Liver (tissue), 9 donors: ENCODE measurements around the gene CMC4. TPM values are rescaled to one million over a fixed set of nuclear protein-coding genes. Genes with fewer than 3 reads are reported as not detected.

Experiments
- DNase-seq: peaks from one replicate; pipeline ENCODE4 v3.0.0-alpha.2; 2017; ENCODE audit warnings: low spot score
- H3K27ac ChIP-seq, 2 donors: one replicate each; pipeline ENCODE4 v1.7.0; 2013; ENCODE audit warnings: inconsistent platforms in 2 of 2, low read length in 2 of 2, control low read depth in 1 of 2, low read depth in 1 of 2, mild to moderate bottlenecking in 1 of 2
- H3K27me3 ChIP-seq, 4 donors: one replicate each; pipeline versions ENCODE4 v1.6.1 to v1.7.0; 2013; ENCODE audit warnings: low read length in 3 of 4, inconsistent platforms in 1 of 4, mild to moderate bottlenecking in 1 of 4, moderate library complexity in 1 of 4; ENCODE audit not compliant: control insufficient read depth in 4 of 4, insufficient read depth in 4 of 4
- H3K36me3 ChIP-seq, 4 donors: one replicate each; pipeline versions ENCODE4 v1.6.1 to v1.7.0; 2013; ENCODE audit warnings: low read length in 3 of 4, mild to moderate bottlenecking in 3 of 4, low read depth in 1 of 4, moderate library complexity in 1 of 4; ENCODE audit not compliant: control insufficient read depth in 4 of 4, insufficient read depth in 3 of 4
- H3K4me1 ChIP-seq, 4 donors: one replicate each; pipeline versions ENCODE4 v1.6.1 to v1.7.0; 2013; ENCODE audit warnings: low read length in 3 of 4, mild to moderate bottlenecking in 3 of 4, moderate library complexity in 1 of 4; ENCODE audit not compliant: control insufficient read depth in 4 of 4, insufficient read depth in 4 of 4
- H3K4me3 ChIP-seq, 3 donors: one replicate each; pipeline versions ENCODE4 v1.6.1 to v1.7.0; 2013; ENCODE audit warnings: low read length in 3 of 3, control low read depth in 1 of 3, low read depth in 1 of 3, mild to moderate bottlenecking in 1 of 3
- H3K9ac ChIP-seq, 2 donors: one replicate each; pipeline ENCODE4 v1.7.0; 2013; ENCODE audit warnings: low read length in 2 of 2, mild to moderate bottlenecking in 2 of 2, moderate library complexity in 2 of 2, control low read depth in 1 of 2, low read depth in 1 of 2
- H3K9me3 ChIP-seq, 4 donors: one replicate each; pipeline versions ENCODE4 v1.6.1 to v1.7.0; 2013; ENCODE audit warnings: low read length in 3 of 4; ENCODE audit not compliant: control insufficient read depth in 4 of 4
- EGR1 ChIP-seq, 2 donors: IDR thresholded peaks; 2 replicates each; pipeline ENCODE4 v1.6.1; 2016 to 2018; ENCODE audit warnings: antibody characterized with exemption in 2 of 2, low read depth in 2 of 2
- FOXA1 ChIP-seq: IDR thresholded peaks from 2 replicates; pipeline ENCODE4 v1.6.1; 2016; ENCODE audit warnings: antibody characterized with exemption
- FOXA2 ChIP-seq: IDR thresholded peaks from 2 replicates; pipeline ENCODE4 v1.6.1; 2016; ENCODE audit warnings: antibody characterized with exemption
- GABPA ChIP-seq, 2 donors: IDR thresholded peaks in 1 of 2; conservative IDR thresholded peaks in 1 of 2; 2 replicates each; pipeline ENCODE4 v1.6.1; 2016; ENCODE audit warnings: antibody characterized with exemption in 2 of 2, mild to moderate bottlenecking in 1 of 2, moderate library complexity in 1 of 2
- HNF4A ChIP-seq, 2 donors: conservative IDR thresholded peaks; 2 replicates each; pipeline ENCODE4 v1.6.1; 2016; ENCODE audit warnings: antibody characterized with exemption in 2 of 2, mild to moderate bottlenecking in 2 of 2
- HNF4G ChIP-seq: IDR thresholded peaks from 2 replicates; pipeline ENCODE4 v1.6.1; 2016; ENCODE audit warnings: antibody characterized with exemption
- JUND ChIP-seq, 2 donors: IDR thresholded peaks; 2 replicates each; pipeline ENCODE4 v1.6.1; 2016; ENCODE audit warnings: antibody characterized with exemption in 2 of 2
- RAD21 ChIP-seq, 2 donors: IDR thresholded peaks; 2 replicates each; pipeline ENCODE4 v1.6.1; 2016; ENCODE audit warnings: antibody characterized with exemption in 2 of 2, mild to moderate bottlenecking in 2 of 2
- SP1 ChIP-seq: IDR thresholded peaks from 2 replicates; pipeline ENCODE4 v1.6.1; 2018; ENCODE audit warnings: antibody characterized with exemption, mild to moderate bottlenecking
- TAF1 ChIP-seq: conservative IDR thresholded peaks from 2 replicates; pipeline ENCODE4 v1.6.1; 2016; ENCODE audit warnings: antibody characterized with exemption, mild to moderate bottlenecking
- YY1 ChIP-seq: IDR thresholded peaks from 2 replicates; pipeline ENCODE4 v1.6.1; 2016; ENCODE audit warnings: antibody characterized with exemption, mild to moderate bottlenecking
- WGBS: extraction: QIAGEN DNeasy Blood & Tissue Kit; methylation state at CpG from one replicate; pipeline ENCODE4 v1.1.7; 2013; 5-methylcytosine and 5-hydroxymethylcytosine counted together
- polyA plus RNA-seq, 2 donors: library from polyadenylated mRNA; stranded (reverse) in 1 of 2; unstranded in 1 of 2; fragments of 200-250 nt in 1 of 2; fragments of >200 nt in 1 of 2; fragmentation: Nextera tagmentation in 1 of 2; extraction: Ambion mirVana in 1 of 2; gene quantifications; one replicate each; pipeline versions ENCODE4 v1.2.1 to v1.2.3, GENCODE V29; 2013 to 2015
- total RNA-seq, 2 donors: library from RNA; depleted of rRNA; stranded (reverse); fragments of >200 nt; gene quantifications; one replicate each; pipeline ENCODE4 v1.2.3, GENCODE V29; 2014
- TF ChIP-seq, protein P1 (sequence below): IDR thresholded peaks from 2 replicates; pipeline ENCODE4 v1.6.1; 2016; ENCODE audit warnings: antibody characterized with exemption
- TF ChIP-seq, protein P2 (sequence below): IDR thresholded peaks from 2 replicates; pipeline ENCODE4 v1.6.1; 2016; ENCODE audit warnings: antibody characterized with exemption
- TF ChIP-seq, protein P3 (sequence below): fragments of 150-350 bp; IDR thresholded peaks from 2 replicates; pipeline ENCODE4 v1.5.1; 2017; ENCODE audit warnings: improper control_type of control experiment, low read depth, low read length; ENCODE audit not compliant: missing input control
- TF ChIP-seq, protein P4 (sequence below): IDR thresholded peaks from 2 replicates; pipeline ENCODE4 v1.6.1; 2016; ENCODE audit warnings: antibody characterized with exemption
- TF ChIP-seq, protein P5 (sequence below): IDR thresholded peaks from 2 replicates; pipeline ENCODE4 v1.6.1; 2016; ENCODE audit warnings: antibody characterized with exemption, mild to moderate bottlenecking
- donor health status: healthy.
- donor health status: healthy.
- donor health status: healthy.
- donor health status: healthy.
- donor health status: healthy.

The CMC4 gene
- total and polyA plus RNA-seq, 4 donors, result 4.2 to 17.3 (median 10.4) TPM

DNA sequence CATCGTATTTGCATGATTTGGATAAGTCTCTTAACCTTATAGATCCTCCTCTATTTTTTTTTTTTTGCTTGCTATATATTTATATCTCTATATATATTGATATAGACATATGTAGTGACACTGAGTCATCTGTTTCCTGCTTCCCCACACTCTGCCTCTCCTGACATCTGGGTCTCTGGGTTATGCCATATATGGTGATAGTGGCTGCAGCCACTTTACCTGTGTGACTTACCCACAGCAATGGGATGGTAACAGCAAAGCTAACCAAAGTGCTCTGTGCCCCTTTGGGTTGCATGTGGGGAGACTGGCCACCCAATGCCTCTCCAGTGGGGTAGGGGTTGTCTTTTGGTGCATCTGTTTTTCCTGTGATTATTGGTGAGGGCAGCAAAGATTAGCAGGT lies 14.5 kb downstream of the CMC4 start:
- Histone ChIP-seq H3K9ac (no peak overlapping the region), H3K27me3 (no peaks in the 10 kb centered on the region), H3K27ac (peak overlapping the region in 1 of 2 donors; percentile 69), H3K4me1 (peaks cover 2 to 31% (median 26%) of the 10 kb centered on the region in 4 donors), H3K36me3 (peaks cover 0 to 5% (median 1%) of the 10 kb centered on the region in 4 donors), H3K9me3 (no peaks in the 10 kb centered on the region), H3K4me3 (no peak overlapping the region)
- 94% methylated on average over 1 of the region's 1 CpG for WGBS
- no peak for DNase-seq
- TF ChIP-seq, protein P1, sequence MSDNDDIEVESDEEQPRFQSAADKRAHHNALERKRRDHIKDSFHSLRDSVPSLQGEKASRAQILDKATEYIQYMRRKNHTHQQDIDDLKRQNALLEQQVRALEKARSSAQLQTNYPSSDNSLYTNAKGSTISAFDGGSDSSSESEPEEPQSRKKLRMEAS, result no peak

DNA sequence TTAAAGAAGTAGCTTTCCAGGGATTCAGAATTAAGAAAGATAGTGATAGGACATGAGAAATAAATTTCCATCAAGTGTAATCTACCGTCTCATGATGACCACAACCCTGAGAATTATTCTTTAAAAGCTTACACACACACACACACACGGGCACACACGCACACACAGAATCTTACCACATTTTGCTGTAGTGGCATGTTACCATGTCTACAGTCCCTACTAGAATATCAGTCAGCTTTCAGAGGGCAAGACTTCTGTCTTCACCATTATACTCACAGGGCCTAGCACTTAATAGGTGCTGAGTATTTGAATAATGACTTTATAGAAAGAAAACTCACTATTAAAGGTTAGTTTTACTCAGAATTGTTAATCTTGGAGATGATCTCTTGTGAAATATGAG lies 15.4 kb downstream of the CMC4 start:
- Histone ChIP-seq H3K9ac (no peak overlapping the region), H3K9me3 (no peaks in the 10 kb centered on the region), H3K36me3 (peaks cover 0 to 5% (median under 1%) of the 10 kb centered on the region in 4 donors), H3K27me3 (no peaks in the 10 kb centered on the region), H3K4me1 (peaks cover 2 to 31% (median 26%) of the 10 kb centered on the region in 4 donors), H3K27ac (no peak overlapping the region), H3K4me3 (no peak overlapping the region)
- TF ChIP-seq JUND (IDR thresholded peaks at IDR 0.05), result no peak
- no peak for DNase-seq
- 95% methylated on average over 3 of the region's 3 CpGs for WGBS

DNA sequence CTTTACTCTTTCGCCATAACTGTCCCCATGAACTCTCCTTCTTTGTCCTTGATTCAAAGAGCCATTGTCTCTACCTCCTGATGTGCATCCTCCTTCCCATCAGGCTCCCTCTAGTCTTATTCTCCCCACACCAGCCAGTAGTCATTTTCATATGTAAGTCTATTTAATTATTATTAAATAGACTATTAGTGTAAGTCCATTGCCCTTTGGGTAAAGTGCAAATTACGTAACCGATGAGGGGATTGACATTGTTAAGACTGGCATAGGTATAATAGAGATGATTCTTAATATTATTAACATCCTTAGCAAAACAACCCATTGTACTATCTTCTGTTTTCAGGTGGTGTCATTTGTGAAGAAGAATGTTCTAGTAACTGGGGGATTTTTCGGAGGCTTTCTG lies 16.7 kb downstream of the CMC4 start:
- Histone ChIP-seq H3K4me3 (no peak overlapping the region), H3K9ac (no peak overlapping the region), H3K36me3 (peaks cover 0 to 5% (median 0%) of the 10 kb centered on the region in 4 donors), H3K27ac (peak overlapping the region in 1 of 2 donors; percentile 75), H3K4me1 (peaks cover 2 to 31% (median 26%) of the 10 kb centered on the region in 4 donors), H3K9me3 (no peaks in the 10 kb centered on the region), H3K27me3 (no peaks in the 10 kb centered on the region)
- no peak for DNase-seq
- peak; percentile 76 to 85 for TF ChIP-seq HNF4A (conservative IDR thresholded peaks at IDR 0.05)
- no peak for TF ChIP-seq SP1
- WGBS, result 59% methylated on average over 4 of the region's 4 CpGs

DNA sequence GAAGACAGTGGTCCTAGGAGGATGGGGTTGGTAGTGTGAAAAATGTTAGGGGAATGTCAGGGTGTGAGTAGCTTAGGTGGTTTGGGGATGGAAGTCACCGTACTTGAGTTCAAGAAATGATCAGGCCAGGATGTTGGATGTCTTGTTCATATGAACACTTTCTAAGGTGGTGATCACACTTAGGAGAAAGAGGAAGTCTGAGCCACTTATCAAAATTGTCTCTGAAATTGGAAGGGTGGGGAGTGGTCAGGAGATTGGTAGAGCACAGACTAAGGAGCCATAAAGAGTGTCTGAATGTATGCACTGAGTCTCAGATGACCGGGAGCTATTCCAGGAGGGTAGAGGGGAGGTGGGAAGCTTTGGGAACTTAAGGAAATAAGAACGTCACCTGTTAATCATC lies 17.3 kb downstream of the CMC4 start:
- Histone ChIP-seq H3K9ac (no peak overlapping the region), H3K4me1 (peaks cover 2 to 31% (median 26%) of the 10 kb centered on the region in 4 donors), H3K27ac (peak overlapping the region; percentile 28 to 75), H3K27me3 (no peaks in the 10 kb centered on the region), H3K9me3 (no peaks in the 10 kb centered on the region), H3K36me3 (peaks cover 0 to 2% (median 0%) of the 10 kb centered on the region in 4 donors), H3K4me3 (no peak overlapping the region)
- 87% methylated on average over 3 of the region's 3 CpGs for WGBS
- DNase-seq, result no peak
- TF ChIP-seq FOXA1, result no peak
- no peak for TF ChIP-seq JUND (IDR thresholded peaks at IDR 0.05)
- TF ChIP-seq, protein P2, sequence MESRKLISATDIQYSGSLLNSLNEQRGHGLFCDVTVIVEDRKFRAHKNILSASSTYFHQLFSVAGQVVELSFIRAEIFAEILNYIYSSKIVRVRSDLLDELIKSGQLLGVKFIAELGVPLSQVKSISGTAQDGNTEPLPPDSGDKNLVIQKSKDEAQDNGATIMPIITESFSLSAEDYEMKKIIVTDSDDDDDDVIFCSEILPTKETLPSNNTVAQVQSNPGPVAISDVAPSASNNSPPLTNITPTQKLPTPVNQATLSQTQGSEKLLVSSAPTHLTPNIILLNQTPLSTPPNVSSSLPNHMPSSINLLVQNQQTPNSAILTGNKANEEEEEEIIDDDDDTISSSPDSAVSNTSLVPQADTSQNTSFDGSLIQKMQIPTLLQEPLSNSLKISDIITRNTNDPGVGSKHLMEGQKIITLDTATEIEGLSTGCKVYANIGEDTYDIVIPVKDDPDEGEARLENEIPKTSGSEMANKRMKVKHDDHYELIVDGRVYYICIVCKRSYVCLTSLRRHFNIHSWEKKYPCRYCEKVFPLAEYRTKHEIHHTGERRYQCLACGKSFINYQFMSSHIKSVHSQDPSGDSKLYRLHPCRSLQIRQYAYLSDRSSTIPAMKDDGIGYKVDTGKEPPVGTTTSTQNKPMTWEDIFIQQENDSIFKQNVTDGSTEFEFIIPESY, result no peak
- no peak for TF ChIP-seq YY1
- TF ChIP-seq, protein P3, sequence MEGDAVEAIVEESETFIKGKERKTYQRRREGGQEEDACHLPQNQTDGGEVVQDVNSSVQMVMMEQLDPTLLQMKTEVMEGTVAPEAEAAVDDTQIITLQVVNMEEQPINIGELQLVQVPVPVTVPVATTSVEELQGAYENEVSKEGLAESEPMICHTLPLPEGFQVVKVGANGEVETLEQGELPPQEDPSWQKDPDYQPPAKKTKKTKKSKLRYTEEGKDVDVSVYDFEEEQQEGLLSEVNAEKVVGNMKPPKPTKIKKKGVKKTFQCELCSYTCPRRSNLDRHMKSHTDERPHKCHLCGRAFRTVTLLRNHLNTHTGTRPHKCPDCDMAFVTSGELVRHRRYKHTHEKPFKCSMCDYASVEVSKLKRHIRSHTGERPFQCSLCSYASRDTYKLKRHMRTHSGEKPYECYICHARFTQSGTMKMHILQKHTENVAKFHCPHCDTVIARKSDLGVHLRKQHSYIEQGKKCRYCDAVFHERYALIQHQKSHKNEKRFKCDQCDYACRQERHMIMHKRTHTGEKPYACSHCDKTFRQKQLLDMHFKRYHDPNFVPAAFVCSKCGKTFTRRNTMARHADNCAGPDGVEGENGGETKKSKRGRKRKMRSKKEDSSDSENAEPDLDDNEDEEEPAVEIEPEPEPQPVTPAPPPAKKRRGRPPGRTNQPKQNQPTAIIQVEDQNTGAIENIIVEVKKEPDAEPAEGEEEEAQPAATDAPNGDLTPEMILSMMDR, result no peak
- TF ChIP-seq, protein P4, sequence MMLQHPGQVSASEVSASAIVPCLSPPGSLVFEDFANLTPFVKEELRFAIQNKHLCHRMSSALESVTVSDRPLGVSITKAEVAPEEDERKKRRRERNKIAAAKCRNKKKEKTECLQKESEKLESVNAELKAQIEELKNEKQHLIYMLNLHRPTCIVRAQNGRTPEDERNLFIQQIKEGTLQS, result no peak
- TF ChIP-seq HNF4A (conservative IDR thresholded peaks at IDR 0.05), result no peak
- no peak for TF ChIP-seq FOXA2
- TF ChIP-seq HNF4G, result no peak
- TF ChIP-seq TAF1, result no peak
- TF ChIP-seq, protein P5, sequence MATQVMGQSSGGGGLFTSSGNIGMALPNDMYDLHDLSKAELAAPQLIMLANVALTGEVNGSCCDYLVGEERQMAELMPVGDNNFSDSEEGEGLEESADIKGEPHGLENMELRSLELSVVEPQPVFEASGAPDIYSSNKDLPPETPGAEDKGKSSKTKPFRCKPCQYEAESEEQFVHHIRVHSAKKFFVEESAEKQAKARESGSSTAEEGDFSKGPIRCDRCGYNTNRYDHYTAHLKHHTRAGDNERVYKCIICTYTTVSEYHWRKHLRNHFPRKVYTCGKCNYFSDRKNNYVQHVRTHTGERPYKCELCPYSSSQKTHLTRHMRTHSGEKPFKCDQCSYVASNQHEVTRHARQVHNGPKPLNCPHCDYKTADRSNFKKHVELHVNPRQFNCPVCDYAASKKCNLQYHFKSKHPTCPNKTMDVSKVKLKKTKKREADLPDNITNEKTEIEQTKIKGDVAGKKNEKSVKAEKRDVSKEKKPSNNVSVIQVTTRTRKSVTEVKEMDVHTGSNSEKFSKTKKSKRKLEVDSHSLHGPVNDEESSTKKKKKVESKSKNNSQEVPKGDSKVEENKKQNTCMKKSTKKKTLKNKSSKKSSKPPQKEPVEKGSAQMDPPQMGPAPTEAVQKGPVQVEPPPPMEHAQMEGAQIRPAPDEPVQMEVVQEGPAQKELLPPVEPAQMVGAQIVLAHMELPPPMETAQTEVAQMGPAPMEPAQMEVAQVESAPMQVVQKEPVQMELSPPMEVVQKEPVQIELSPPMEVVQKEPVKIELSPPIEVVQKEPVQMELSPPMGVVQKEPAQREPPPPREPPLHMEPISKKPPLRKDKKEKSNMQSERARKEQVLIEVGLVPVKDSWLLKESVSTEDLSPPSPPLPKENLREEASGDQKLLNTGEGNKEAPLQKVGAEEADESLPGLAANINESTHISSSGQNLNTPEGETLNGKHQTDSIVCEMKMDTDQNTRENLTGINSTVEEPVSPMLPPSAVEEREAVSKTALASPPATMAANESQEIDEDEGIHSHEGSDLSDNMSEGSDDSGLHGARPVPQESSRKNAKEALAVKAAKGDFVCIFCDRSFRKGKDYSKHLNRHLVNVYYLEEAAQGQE, result no peak
- no peak for TF ChIP-seq RAD21 (IDR thresholded peaks at IDR 0.05)
- TF ChIP-seq EGR1 (IDR thresholded peaks at IDR 0.05; ENCODE audit: low read depth in 2 of 2), result no peak
- TF ChIP-seq GABPA (IDR thresholded peaks at IDR 0.05 in 1 of 2, conservative IDR thresholded peaks at IDR 0.05 in 1 of 2), result no peak
- TF ChIP-seq, protein P1, result no peak
- TF ChIP-seq SP1, result no peak
